GM03348 (cell line): ENCODE measurements around the gene GSK3B.

Source experiments
- DNase-seq: peaks from one replicate; pipeline ENCODE4 v3.0.0; 2012; ENCODE audit warnings: low spot score

The GSK3B gene

DNA sequence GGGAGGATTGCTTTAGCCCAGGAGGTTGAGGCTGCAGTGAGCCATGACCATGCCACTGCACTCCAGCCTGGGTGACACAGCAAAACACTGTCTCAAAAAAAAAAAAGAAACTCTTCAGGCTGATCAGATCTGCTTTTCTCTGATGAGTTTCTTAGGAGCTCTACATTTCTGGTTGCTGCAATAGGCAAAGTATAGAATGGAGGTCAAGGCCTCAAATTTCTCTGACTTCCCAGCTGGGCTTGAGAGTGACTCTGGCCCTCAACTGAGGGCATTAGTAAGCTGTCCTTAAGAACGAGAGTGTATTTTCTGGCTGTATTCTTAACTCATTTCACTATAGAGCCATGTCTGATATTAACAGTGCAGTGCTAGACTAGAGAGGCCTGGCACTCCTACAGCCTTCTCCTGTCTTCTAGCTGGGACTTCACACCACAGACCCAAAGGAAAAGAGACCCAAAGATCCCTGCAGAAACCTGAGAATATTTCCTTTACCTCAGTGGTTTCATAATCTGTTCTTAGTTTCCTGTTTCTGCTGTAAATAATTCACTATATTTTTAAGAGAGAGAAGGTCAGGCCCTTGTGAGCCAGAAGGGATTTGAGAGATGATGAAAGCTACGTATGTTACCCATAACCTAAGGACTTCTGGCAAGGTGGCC is 314.4 kb downstream of the GSK3B start:
- DNase-seq = no peak

DNA sequence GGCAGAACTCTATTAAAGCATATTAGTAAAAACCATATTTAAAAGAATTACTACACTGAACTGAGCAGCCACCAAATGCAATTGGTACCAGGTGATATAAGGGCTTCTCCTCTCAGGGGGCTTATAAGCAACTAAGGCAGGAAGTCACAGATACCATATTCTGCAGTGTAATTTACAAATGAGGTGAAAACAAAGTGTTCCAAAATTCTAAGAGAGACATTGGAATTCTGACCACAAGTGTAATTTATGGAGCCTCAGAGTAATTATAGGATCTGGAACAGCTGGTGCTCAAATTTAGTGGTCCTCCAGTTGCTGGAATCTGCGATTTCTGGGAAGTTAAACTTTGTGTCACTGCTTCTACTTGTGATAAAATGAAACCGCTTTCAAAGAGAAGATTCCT is 315.4 kb downstream of the GSK3B start:
- DNase-seq = no peak

GRCh38 chr3:119778176-119778575 is 316.1 kb downstream of the GSK3B start:
- no peak for DNase-seq

DNA sequence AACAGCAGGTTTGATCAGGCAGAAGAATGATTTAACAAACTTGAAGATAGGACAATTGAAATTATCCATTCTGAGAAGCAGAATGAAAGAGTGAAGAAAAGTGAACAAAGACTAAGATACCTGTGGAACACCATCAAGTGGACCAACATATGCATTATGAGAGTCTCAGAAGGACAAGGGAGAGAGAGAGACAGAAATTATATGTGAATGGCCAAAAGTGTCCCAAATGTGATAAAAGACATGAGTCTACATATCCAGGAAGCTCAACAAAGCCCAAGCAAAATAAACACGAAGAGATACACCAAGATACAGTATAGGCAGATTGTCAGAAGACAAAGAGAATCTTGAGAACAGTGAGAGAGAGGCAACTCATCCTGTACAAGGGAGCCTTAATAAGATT is 317.9 kb downstream of the GSK3B start:
- no peak for DNase-seq

- no peak for DNase-seq
Observed at GRCh38 chr3:119774444-119774843, 319.8 kb downstream of the GSK3B start.
